ENCODE measurements around the gene WDR31. TPM values are rescaled to one million over a fixed set of nuclear protein-coding genes. Genes with fewer than 3 reads are reported as not detected.
A peak's percentile ranks its signal among the peaks of the same experiment; 100 is the strongest.

WDR31 gene
- total and polyA plus RNA-seq, 2 experiments from 2014 or later: 4.1 to 5.4 TPM

DNA sequence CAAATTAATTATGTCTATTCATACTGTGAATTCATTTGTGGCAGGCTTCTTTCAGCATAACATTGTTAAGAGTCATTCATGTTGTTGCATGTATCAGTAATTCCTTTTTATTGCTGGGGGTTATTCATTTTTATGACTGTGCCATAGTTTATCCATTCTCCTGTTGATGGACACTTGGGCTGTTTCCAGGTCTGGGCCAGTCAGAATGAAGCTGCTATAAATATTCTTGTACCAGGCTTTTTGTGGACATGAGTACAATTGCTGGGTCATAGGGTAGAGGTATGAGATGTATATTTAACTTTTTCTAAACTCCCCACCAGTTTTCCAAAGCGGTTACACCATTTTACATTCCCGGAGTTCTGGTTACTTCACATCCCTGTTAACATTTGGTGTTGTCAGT, 51.0 kb downstream of the WDR31 start:
- Histone ChIP-seq H3K27me3 (no peaks in the 10 kb centered on the region), H3K36me3 (peaks cover 79% of the 10 kb centered on the region), H3K4me1 (ENCODE audit: low read depth) (no peaks in the 10 kb centered on the region), H3K4me3 (no peak overlapping the region), H3K9me3 (ENCODE audit: low read depth) (no peaks in the 10 kb centered on the region), H3K27ac (no peak overlapping the region)
- no peak for DNase-seq (ENCODE audit: low read depth in 1 of 2, low spot score in 1 of 2)
- TF ChIP-seq, protein P1, sequence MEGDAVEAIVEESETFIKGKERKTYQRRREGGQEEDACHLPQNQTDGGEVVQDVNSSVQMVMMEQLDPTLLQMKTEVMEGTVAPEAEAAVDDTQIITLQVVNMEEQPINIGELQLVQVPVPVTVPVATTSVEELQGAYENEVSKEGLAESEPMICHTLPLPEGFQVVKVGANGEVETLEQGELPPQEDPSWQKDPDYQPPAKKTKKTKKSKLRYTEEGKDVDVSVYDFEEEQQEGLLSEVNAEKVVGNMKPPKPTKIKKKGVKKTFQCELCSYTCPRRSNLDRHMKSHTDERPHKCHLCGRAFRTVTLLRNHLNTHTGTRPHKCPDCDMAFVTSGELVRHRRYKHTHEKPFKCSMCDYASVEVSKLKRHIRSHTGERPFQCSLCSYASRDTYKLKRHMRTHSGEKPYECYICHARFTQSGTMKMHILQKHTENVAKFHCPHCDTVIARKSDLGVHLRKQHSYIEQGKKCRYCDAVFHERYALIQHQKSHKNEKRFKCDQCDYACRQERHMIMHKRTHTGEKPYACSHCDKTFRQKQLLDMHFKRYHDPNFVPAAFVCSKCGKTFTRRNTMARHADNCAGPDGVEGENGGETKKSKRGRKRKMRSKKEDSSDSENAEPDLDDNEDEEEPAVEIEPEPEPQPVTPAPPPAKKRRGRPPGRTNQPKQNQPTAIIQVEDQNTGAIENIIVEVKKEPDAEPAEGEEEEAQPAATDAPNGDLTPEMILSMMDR (IDR thresholded peaks at IDR 0.05; ENCODE audit: low read depth, low read length): no peak

DNA sequence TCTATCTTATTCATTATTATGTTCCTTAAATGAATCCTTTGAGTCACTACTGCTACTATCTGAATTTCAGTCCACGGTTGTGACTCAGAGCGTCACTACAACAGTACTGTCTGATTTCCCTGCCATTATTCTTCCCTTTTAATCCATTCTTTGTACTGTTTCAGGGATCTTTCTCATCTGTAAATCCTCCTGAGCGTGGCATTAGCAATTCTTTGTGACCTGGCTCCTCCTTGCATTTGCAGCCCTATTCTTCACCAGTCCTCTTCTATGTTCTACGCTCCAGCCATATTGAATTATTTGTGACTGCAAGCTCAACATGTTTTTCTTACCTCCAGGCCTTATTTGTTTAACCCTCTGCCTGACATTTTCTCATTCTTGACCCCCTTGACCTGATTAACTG, 58.7 kb downstream of the WDR31 start:
- no peak for DNase-seq (ENCODE audit: low read depth in 1 of 2, low spot score in 1 of 2)
- H3K4me1 ChIP-seq (ENCODE audit: low read depth): peaks cover 4% of the 10 kb centered on the region
- TF ChIP-seq, protein P1 (IDR thresholded peaks at IDR 0.05; ENCODE audit: low read depth, low read length): no peak
- H3K4me3 ChIP-seq: no peak overlapping the region
- no peaks in the 10 kb centered on the region for H3K9me3 ChIP-seq (ENCODE audit: low read depth)
- peaks cover 70% of the 10 kb centered on the region for H3K36me3 ChIP-seq
- H3K27me3 ChIP-seq: no peaks in the 10 kb centered on the region
- no peak overlapping the region for H3K27ac ChIP-seq

DNA sequence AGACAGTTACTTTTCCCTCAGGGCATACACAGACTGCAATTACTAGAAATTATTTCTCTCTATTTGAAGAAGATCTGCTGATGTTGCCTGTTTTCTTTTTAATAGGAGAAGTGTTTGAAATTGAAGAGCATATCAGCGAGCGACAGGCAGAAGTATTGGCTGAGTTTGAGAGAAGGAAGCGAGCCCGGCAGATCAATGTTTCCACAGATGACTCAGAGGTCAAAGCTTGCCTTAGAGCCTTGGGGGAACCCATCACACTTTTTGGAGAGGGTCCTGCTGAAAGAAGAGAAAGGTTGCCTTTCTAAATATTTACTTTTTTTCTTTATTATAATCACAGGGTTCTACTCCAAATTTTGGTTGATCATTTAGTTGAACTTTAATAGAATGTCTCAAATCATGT, 61.2 kb downstream of the WDR31 start:
- no peak for DNase-seq (ENCODE audit: low read depth in 1 of 2, low spot score in 1 of 2)
- Histone ChIP-seq H3K27me3 (no peaks in the 10 kb centered on the region), H3K36me3 (peaks cover 49% of the 10 kb centered on the region), H3K27ac (no peak overlapping the region), H3K4me3 (no peak overlapping the region), H3K4me1 (ENCODE audit: low read depth) (peaks cover 8% of the 10 kb centered on the region), H3K9me3 (ENCODE audit: low read depth) (no peaks in the 10 kb centered on the region)
- TF ChIP-seq, protein P1 (IDR thresholded peaks at IDR 0.05; ENCODE audit: low read depth, low read length): no peak

DNA sequence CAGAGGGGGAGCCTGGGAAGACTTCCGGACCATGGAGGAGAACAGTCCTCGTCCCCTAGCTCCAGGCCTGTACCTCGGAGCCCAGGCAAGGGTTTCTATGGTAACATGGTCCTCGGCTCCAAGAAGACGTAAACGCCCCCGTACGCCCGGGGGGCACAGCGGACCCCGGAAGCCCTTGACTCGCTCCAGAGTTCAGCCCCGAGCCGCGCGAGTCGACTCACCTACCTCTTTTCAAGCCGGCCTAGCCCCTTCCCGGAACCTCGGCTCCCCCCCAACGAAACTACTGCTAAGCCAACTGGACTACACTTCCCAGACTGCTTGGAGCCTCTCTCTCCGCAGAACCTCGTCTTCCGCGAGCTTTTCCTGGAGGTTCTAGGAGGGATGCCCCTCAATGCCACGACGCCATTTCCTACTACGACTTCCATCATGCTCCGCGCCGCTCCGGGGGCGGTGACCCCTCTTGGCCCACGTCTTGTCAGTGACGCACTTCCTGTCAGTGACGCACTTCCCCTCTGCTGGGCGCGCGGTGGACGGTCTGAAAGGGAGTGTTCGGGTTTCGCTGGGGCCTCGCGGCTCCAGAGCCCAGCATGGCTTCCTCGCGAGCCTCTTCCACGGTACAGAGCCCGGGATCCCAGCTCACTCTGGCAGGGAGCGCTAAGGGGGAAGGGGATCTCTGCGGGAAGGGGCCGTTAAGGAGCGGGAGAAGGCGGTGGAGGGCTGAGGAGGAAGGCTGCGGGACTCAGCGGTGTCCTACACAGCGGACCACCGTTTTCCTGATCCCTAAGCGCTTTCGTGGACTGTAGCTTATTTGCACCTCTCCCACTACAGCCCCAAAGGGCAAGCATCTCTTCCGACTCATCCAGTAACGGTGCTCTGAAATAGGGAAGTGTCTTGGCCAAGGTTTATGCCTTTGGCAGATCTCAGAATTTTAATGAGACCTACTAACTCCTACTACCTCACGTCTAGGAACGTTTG, 64.6 kb downstream of the WDR31 start, which contains the start of the genes CDC26 and PRPF4:
CDC26 (minus strand) TSS at position 416 of the 975 bp plus-strand sequence. CDS start 3,065 bp downstream, outside the sequence.
PRPF4 (plus strand) TSS at position 502 of the 975 bp plus-strand sequence; CDS start at position 588, 86 bp downstream.
- Histone ChIP-seq H3K27ac (peak within 1 kb of the TSS; percentile 95), H3K4me1 (ENCODE audit: low read depth) (peaks cover 8% of the 10 kb centered on the region), H3K9me3 (ENCODE audit: low read depth) (no peaks in the 10 kb centered on the region), H3K27me3 (no peaks in the 10 kb centered on the region), H3K36me3 (peaks cover 48% of the 10 kb centered on the region), H3K4me3 (peak within 1 kb of the TSS; percentile 65)
- TF ChIP-seq, protein P1 (IDR thresholded peaks at IDR 0.05; ENCODE audit: low read depth, low read length): no peak
- DNase-seq (ENCODE audit: low read depth in 1 of 2, low spot score in 1 of 2): peak; percentile 99

DNA sequence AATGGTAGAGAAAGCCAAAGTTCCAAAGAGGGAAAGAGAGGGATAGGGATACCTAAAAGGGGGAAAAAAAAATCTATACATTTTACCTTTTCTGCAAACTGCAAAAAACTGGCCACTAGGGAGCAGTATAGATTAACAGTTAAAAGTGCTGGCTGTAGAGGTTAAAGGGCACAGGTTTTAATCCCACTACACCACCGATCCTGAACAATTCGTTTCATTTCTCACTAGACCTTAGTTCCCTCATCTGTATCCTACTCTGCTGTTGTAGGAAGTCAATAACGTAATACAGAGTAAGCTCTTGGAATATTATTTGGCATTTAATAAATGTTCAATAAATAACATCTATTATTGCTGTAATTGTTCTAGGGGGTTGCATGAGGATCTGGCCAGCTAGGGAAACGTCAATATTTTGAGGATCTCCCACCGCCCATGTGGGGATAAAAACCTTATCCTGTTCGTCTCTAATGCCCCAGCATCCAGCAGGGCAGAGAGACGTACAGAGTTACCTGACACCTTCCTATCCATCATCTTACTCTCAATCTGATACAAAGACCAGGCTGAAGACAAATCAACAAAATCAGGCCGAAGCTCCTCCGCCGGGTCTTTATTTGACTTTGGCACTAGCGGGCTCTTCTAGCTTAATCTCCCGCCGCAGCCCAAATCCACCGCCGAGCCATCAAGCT, 65.5 kb downstream of the WDR31 start:
- peaks cover 43% of the 10 kb centered on the region for H3K36me3 ChIP-seq
- H3K4me3 ChIP-seq: peak overlapping the region; percentile 65
- H3K27ac ChIP-seq: peak overlapping the region; percentile 95
- H3K9me3 ChIP-seq (ENCODE audit: low read depth): no peaks in the 10 kb centered on the region
- H3K4me1 ChIP-seq (ENCODE audit: low read depth): peaks cover 8% of the 10 kb centered on the region
- DNase-seq (ENCODE audit: low read depth in 1 of 2, low spot score in 1 of 2): peak; percentile 70 to 79
- H3K27me3 ChIP-seq: no peaks in the 10 kb centered on the region
- TF ChIP-seq, protein P1 (IDR thresholded peaks at IDR 0.05; ENCODE audit: low read depth, low read length): peak; percentile 58

Data from cardiac muscle cell (in vitro differentiated cells and primary cell).